Left lung (tissue), 10 donors: ENCODE measurements around the gene CACNA1D. TPM values are rescaled to one million over a fixed set of nuclear protein-coding genes. Genes with fewer than 3 reads are reported as not detected.

Experiments used
- ATAC-seq: fragments of 200-7000 bp; cut with Tn5 transposase; one replicate; pipeline ENCODE4 v1.9.1; 2020; ENCODE audit warnings: moderate library complexity
- DNase-seq, 4 donors: peaks; one replicate each; pipeline ENCODE4 v3.0.0-alpha.2; 2013 to 2020
- H3K27ac ChIP-seq, 2 donors: fragments of 200-600 bp; sonication (generic) in 1 of 2; one replicate each; pipeline versions ENCODE4 v1.5.0 to v1.8.0; 2020 to 2021
- H3K27me3 ChIP-seq, 2 donors: fragments of 200-600 bp; sonication (generic) in 1 of 2; one replicate each; pipeline versions ENCODE4 v1.5.0 to v1.8.0; 2020 to 2021
- H3K36me3 ChIP-seq, 2 donors: fragments of 200-600 bp; sonication (generic) in 1 of 2; one replicate each; pipeline versions ENCODE4 v1.5.0 to v1.8.0; 2020 to 2021
- H3K4me1 ChIP-seq, 2 donors: fragments of 200-600 bp; one replicate each; pipeline ENCODE4 v1.8.0; 2021
- H3K4me3 ChIP-seq, 2 donors: fragments of 200-600 bp; sonication (generic) in 1 of 2; one replicate each; pipeline versions ENCODE4 v1.5.0 to v1.8.0; 2020 to 2021; ENCODE audit warnings: mild to moderate bottlenecking in 1 of 2
- H3K9me3 ChIP-seq, 2 donors: fragments of 200-600 bp; sonication (generic) in 1 of 2; one replicate each; pipeline versions ENCODE4 v1.5.0 to v1.8.0; 2020 to 2021
- CTCF ChIP-seq, 2 donors: fragments of 200-600 bp; sonication (generic) in 1 of 2; IDR thresholded peaks; one replicate each; pipeline versions ENCODE4 v1.5.0 to v1.8.0; 2021; ENCODE audit warnings: antibody characterized with exemption in 2 of 2
- intact Hi-C, 2 donors: fragments of 100-400 bp; cut with DNase I; formaldehyde crosslinking; loops; one replicate each; pipeline versions ENCODE4 v1.11.2 to v1.14.2; 2022
- polyA plus RNA-seq, 6 donors: library from polyadenylated mRNA; unstranded; fragments of 120-200 nt; gene quantifications; one replicate each; pipeline ENCODE4 v1.2.1, GENCODE V29; 2013; ENCODE audit not compliant: insufficient read length in 6 of 6
- total RNA-seq, 2 donors: library from RNA; stranded (reverse); fragmentation: NEBNext Ultra II Directional; extraction: Animal tissue kit (Norgen Biotek cat#: 25700); gene quantifications; one replicate each; pipeline ENCODE4 v1.2.1, GENCODE V29; 2021
- donor health status: DM: no; HTN: yes; CAD: no.
- donor health status: DM: no; HTN: no; CAD: no.

CACNA1D gene
- total and polyA plus RNA-seq, 8 donors = 32.6 to 78.2 (median 56.2) TPM

DNA sequence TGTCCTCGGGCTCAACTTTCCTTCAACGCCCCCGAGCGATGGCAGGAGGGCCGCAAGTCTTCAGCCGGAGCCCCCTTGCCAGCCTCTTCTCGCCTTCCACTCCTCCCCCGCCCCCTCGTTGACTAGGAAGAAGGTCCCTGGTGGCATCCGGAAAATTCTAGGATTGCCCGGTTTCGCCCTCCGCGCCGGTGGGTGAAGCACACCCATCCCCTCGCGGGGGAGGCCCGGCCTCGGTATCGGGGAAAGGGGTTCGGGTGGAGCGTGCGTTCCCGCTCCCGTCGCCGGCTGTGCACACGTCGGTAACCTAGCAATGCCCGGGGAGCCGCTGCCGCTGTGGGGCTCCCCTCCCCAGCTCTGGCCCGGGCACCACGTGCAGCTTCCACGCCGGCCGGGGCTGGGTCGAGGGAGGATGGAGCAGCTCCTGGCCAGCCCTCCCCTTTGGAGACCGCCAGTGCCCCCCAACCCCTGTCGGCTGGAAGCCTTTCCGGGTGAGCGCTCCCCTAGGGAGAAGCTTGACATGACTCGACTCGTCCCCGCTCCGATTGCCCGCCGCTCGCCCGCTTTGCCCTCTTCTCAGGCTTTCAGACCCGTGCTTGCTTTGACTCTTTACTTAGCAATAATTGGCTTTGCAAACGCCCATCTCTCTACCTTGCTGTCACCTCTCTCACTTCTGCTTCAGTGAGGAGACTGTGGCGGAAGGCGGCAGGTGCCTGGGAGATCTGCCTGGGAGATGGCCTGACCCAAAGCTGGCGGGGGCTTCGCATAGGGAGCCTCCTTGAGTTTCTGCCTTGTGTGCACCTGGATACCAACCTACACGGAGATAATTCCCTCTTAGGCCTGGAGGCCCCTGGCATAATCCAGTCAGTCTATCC lies 1.3 kb downstream of the CACNA1D start:
- TF ChIP-seq CTCF (IDR thresholded peaks at IDR 0.05) = no peak
- peak overlapping the region; percentile 36 to 42 for H3K4me3 ChIP-seq
- H3K4me1 ChIP-seq = peaks cover 7 to 20% of the 10 kb centered on the region in 2 donors
- peak overlapping the region in 1 of 2 donors; percentile 25 for H3K27ac ChIP-seq
- peaks cover 5 to 81% of the 10 kb centered on the region in 2 donors for H3K27me3 ChIP-seq
- peak in 1 of 4 donors; percentile 82 for DNase-seq
- intact Hi-C loops = no loop called here
- no peaks in the 10 kb centered on the region for H3K9me3 ChIP-seq
- H3K36me3 ChIP-seq = no peaks in the 10 kb centered on the region
- ATAC-seq = peak; percentile 43

GRCh38 chr3:53496392-53496670 lies 1.9 kb downstream of the CACNA1D start:
- Histone ChIP-seq H3K4me3 (peak overlapping the region; percentile 36 to 42), H3K36me3 (no peaks in the 10 kb centered on the region), H3K27ac (no peak overlapping the region), H3K9me3 (no peaks in the 10 kb centered on the region), H3K27me3 (peaks cover 5 to 75% of the 10 kb centered on the region in 2 donors), H3K4me1 (peaks cover 10 to 24% of the 10 kb centered on the region in 2 donors)
- intact Hi-C loops = no loop called here
- TF ChIP-seq CTCF (IDR thresholded peaks at IDR 0.05) = no peak
- DNase-seq = no peak
- no peak for ATAC-seq

GRCh38 chr3:53496984-53497383 lies 2.6 kb downstream of the CACNA1D start:
- ATAC-seq (no peak), DNase-seq (no peak)
- TF ChIP-seq CTCF (IDR thresholded peaks at IDR 0.05) = no peak
- Histone ChIP-seq H3K27ac (no peak overlapping the region), H3K9me3 (no peaks in the 10 kb centered on the region), H3K4me3 (no peak overlapping the region), H3K4me1 (peaks cover 10 to 24% of the 10 kb centered on the region in 2 donors), H3K27me3 (peaks cover 5 to 68% of the 10 kb centered on the region in 2 donors), H3K36me3 (no peaks in the 10 kb centered on the region)
- intact Hi-C loops = no loop called here

GRCh38 chr3:53498806-53499641 lies 4.6 kb downstream of the CACNA1D start:
- H3K27me3 ChIP-seq = peaks cover 2 to 48% of the 10 kb centered on the region in 2 donors
- TF ChIP-seq CTCF (IDR thresholded peaks at IDR 0.05) = no peak
- H3K27ac ChIP-seq = peak overlapping the region in 1 of 2 donors; percentile 11
- peaks cover 10 to 19% of the 10 kb centered on the region in 2 donors for H3K4me1 ChIP-seq
- DNase-seq (no peak), ATAC-seq (no peak)
- no peak overlapping the region for H3K4me3 ChIP-seq
- H3K36me3 ChIP-seq = no peaks in the 10 kb centered on the region
- no peaks in the 10 kb centered on the region for H3K9me3 ChIP-seq
- intact Hi-C loops = no loop called here
